ENCODE measurements around the gene STXBP2.

GRCh38 chr19:7611541-7612279 is 25.2 kb upstream of the STXBP2 start:
- TF ChIP-seq CTCF (IDR thresholded peaks at IDR 0.05) = no peak
- no peak for TF ChIP-seq POLR2A (IDR thresholded peaks at IDR 0.05)
